Fibroblast of gingiva (primary cell): ENCODE data around the gene CNFN.

Experiments used
- DNase-seq: peaks from one replicate; pipeline ENCODE4 v3.0.0-alpha.2; 2011; ENCODE audit warnings: low read depth

The CNFN gene

GRCh38 chr19:42374826-42375376, 15.2 kb downstream of the CNFN start:
- DNase-seq = no peak

- DNase-seq = no peak
Measured at GRCh38 chr19:42370626-42371175, 19.4 kb downstream of the CNFN start.

- no peak for DNase-seq
Measured at GRCh38 chr19:42370068-42370520, 20.0 kb downstream of the CNFN start.

GRCh38 chr19:42369433-42370067, 20.5 kb downstream of the CNFN start:
- no peak for DNase-seq

GRCh38 chr19:42368765-42369164, 21.3 kb downstream of the CNFN start:
- DNase-seq = no peak

GRCh38 chr19:42368360-42368759, 21.7 kb downstream of the CNFN start:
- no peak for DNase-seq

- no peak for DNase-seq
Measured at GRCh38 chr19:42367929-42368328, 22.2 kb downstream of the CNFN start.

GRCh38 chr19:42366673-42367072, 23.4 kb downstream of the CNFN start:
- DNase-seq = no peak

- no peak for DNase-seq
Measured at GRCh38 chr19:42363614-42364346, 26.3 kb downstream of the CNFN start.

GRCh38 chr19:42362891-42363440, 27.1 kb downstream of the CNFN start:
- DNase-seq = no peak

- no peak for DNase-seq
Measured at GRCh38 chr19:42362342-42362741, 27.8 kb downstream of the CNFN start.

- DNase-seq = no peak
Measured at GRCh38 chr19:42361545-42361910, 28.6 kb downstream of the CNFN start.

GRCh38 chr19:42360787-42361544, 29.1 kb downstream of the CNFN start:
- DNase-seq = no peak

GRCh38 chr19:42357290-42357689, 32.8 kb downstream of the CNFN start:
- no peak for DNase-seq

- no peak for DNase-seq
Measured at GRCh38 chr19:42356686-42357085, 33.4 kb downstream of the CNFN start.

- DNase-seq = no peak
Measured at GRCh38 chr19:42355896-42356295, 34.2 kb downstream of the CNFN start.

- no peak for DNase-seq
Measured at GRCh38 chr19:42353341-42354015, 36.6 kb downstream of the CNFN start.

- no peak for DNase-seq
Measured at GRCh38 chr19:42352301-42353259, 37.5 kb downstream of the CNFN start.

GRCh38 chr19:42351079-42351735, 38.9 kb downstream of the CNFN start:
- no peak for DNase-seq

GRCh38 chr19:42350417-42350816, 39.7 kb downstream of the CNFN start:
- DNase-seq = no peak
